Non-pigmented ciliary epithelial cell (primary cell): Measurements from ENCODE around the gene PPIB.
A peak's percentile ranks its signal among the peaks of the same experiment; 100 is the strongest.

ENCODE experiments used
- DNase-seq: peaks from one replicate; pipeline ENCODE4 v3.0.0-alpha.2; 2010; ENCODE audit warnings: low read depth

PPIB gene

GRCh38 chr15:64162869-64163658 is at the start of gene PPIB:
TSS of gene PPIB (minus strand) at chr15:64163022. CDS start at chr15:64162986, 36 bp downstream.
- DNase-seq: peak; percentile 84

GRCh38 chr15:64211696-64212095 is 48.9 kb upstream of the PPIB start:
- DNase-seq: no peak

- DNase-seq: no peak
Observed at GRCh38 chr15:64210371-64210770, 47.5 kb upstream of the PPIB start.

- DNase-seq: no peak
Observed at GRCh38 chr15:64209680-64210334, 47.0 kb upstream of the PPIB start.

GRCh38 chr15:64205202-64205601 is 42.4 kb upstream of the PPIB start:
- no peak for DNase-seq

GRCh38 chr15:64197425-64197824 is 34.6 kb upstream of the PPIB start:
- DNase-seq: no peak

- DNase-seq: no peak
Observed at GRCh38 chr15:64193971-64194370, 31.1 kb upstream of the PPIB start.

- no peak for DNase-seq
Observed at GRCh38 chr15:64191971-64192830, 29.4 kb upstream of the PPIB start.

GRCh38 chr15:64187396-64188191 is 24.8 kb upstream of the PPIB start:
- DNase-seq: no peak

GRCh38 chr15:64185146-64185911 is 22.5 kb upstream of the PPIB start:
- no peak for DNase-seq

- no peak for DNase-seq
Observed at GRCh38 chr15:64182859-64183370, 20.1 kb upstream of the PPIB start.

GRCh38 chr15:64180235-64180824 is 17.5 kb upstream of the PPIB start:
- no peak for DNase-seq

GRCh38 chr15:64166102-64166890 is 3.5 kb upstream of the PPIB start:
- no peak for DNase-seq

- DNase-seq: no peak
Observed at GRCh38 chr15:64164436-64164835, 1.6 kb upstream of the PPIB start.

- DNase-seq: no peak
Observed at GRCh38 chr15:64163659-64164362, 989 bp upstream of the PPIB start.

- no peak for DNase-seq
Observed at GRCh38 chr15:64162478-64162868, 349 bp downstream of the PPIB start.

- DNase-seq: no peak
Observed at GRCh38 chr15:64161688-64162477, 939 bp downstream of the PPIB start.
